Measurements from ENCODE around the gene LPAR1.
"Not testable (repeated sequence)": the region's sequence is repeated elsewhere in the genome, so short reads cannot be mapped to it uniquely, and the experiment has no call there.

LPAR1 gene

GRCh38 chr9:111038331-111039230, at the start of gene LPAR1:
LPAR1 (minus strand) TSS chr9:111038470; CDS start chr9:110972117, 66,353 bp downstream.
- DNase-seq (ENCODE audit: low read depth in 1 of 2, low spot score in 1 of 2): no peak

- DNase-seq (ENCODE audit: low read depth in 1 of 2, low spot score in 1 of 2): no peak
Measured at GRCh38 chr9:111078391-111079038, 40.2 kb upstream of the LPAR1 start.

- DNase-seq (ENCODE audit: low read depth in 1 of 2, low spot score in 1 of 2): no peak
Measured at GRCh38 chr9:111076519-111076918, 38.2 kb upstream of the LPAR1 start.

- no peak for DNase-seq (ENCODE audit: low read depth in 1 of 2, low spot score in 1 of 2)
Measured at GRCh38 chr9:111076042-111076441, 37.8 kb upstream of the LPAR1 start.

GRCh38 chr9:111074395-111074794, 36.1 kb upstream of the LPAR1 start:
- no peak for DNase-seq (ENCODE audit: low read depth in 1 of 2, low spot score in 1 of 2)

GRCh38 chr9:111069183-111069582, 30.9 kb upstream of the LPAR1 start:
- DNase-seq (ENCODE audit: low read depth in 1 of 2, low spot score in 1 of 2): no peak

- DNase-seq (ENCODE audit: low read depth in 1 of 2, low spot score in 1 of 2): no peak
Measured at GRCh38 chr9:111068771-111069170, 30.5 kb upstream of the LPAR1 start.

GRCh38 chr9:111068383-111068730, 30.1 kb upstream of the LPAR1 start:
- DNase-seq (ENCODE audit: low read depth in 1 of 2, low spot score in 1 of 2): no peak

GRCh38 chr9:111066468-111066867, 28.2 kb upstream of the LPAR1 start:
- no peak for DNase-seq (ENCODE audit: low read depth in 1 of 2, low spot score in 1 of 2)

- DNase-seq (ENCODE audit: low read depth in 1 of 2, low spot score in 1 of 2): no peak
Measured at GRCh38 chr9:111065414-111065813, 27.1 kb upstream of the LPAR1 start.

GRCh38 chr9:111064160-111064837, 26.0 kb upstream of the LPAR1 start:
- no peak for DNase-seq (ENCODE audit: low read depth in 1 of 2, low spot score in 1 of 2)

GRCh38 chr9:111063332-111063731, 25.1 kb upstream of the LPAR1 start:
- DNase-seq (ENCODE audit: low read depth in 1 of 2, low spot score in 1 of 2): no peak

- no peak for DNase-seq (ENCODE audit: low read depth in 1 of 2, low spot score in 1 of 2)
Measured at GRCh38 chr9:111058166-111058565, 19.9 kb upstream of the LPAR1 start.

GRCh38 chr9:111056538-111056937, 18.3 kb upstream of the LPAR1 start:
- no peak for DNase-seq (ENCODE audit: low read depth in 1 of 2, low spot score in 1 of 2)

- no peak for DNase-seq (ENCODE audit: low read depth in 1 of 2, low spot score in 1 of 2)
Measured at GRCh38 chr9:111052791-111053190, 14.5 kb upstream of the LPAR1 start.

- no peak for DNase-seq (ENCODE audit: low read depth in 1 of 2, low spot score in 1 of 2)
Measured at GRCh38 chr9:111051400-111051799, 13.1 kb upstream of the LPAR1 start.

- DNase-seq (ENCODE audit: low read depth in 1 of 2, low spot score in 1 of 2): no peak
Measured at GRCh38 chr9:111050819-111051218, 12.5 kb upstream of the LPAR1 start.

GRCh38 chr9:111047287-111047686, 9.0 kb upstream of the LPAR1 start:
- DNase-seq (ENCODE audit: low read depth in 1 of 2, low spot score in 1 of 2): not testable (repeated sequence)

- no peak for DNase-seq (ENCODE audit: low read depth in 1 of 2, low spot score in 1 of 2)
Measured at GRCh38 chr9:111041902-111042301, 3.6 kb upstream of the LPAR1 start.

- no peak for DNase-seq (ENCODE audit: low read depth in 1 of 2, low spot score in 1 of 2)
Measured at GRCh38 chr9:111040494-111040893, 2.2 kb upstream of the LPAR1 start.

GRCh38 chr9:111039231-111039906, 1.1 kb upstream of the LPAR1 start:
- no peak for DNase-seq (ENCODE audit: low read depth in 1 of 2, low spot score in 1 of 2)
